ENCODE measurements around the gene RPA1. TPM values are rescaled to one million over a fixed set of nuclear protein-coding genes. Genes with fewer than 3 reads are reported as not detected.
"Not testable (repeated sequence)": the region's sequence is repeated elsewhere in the genome, so short reads cannot be mapped to it uniquely, and the experiment has no call there.

Gene RPA1
- total RNA-seq, 3 donors from 2014 or later (not counting 1 experiment from before 2014, with no cell fraction given) = 70.9 to 101 (median 98.9) TPM

- DNase-seq (no peak), ATAC-seq (no peak)
- peaks cover 47% of the 10 kb centered on the region for H3K36me3 ChIP-seq (ENCODE audit: control insufficient read depth, insufficient read depth, low read length)
- H3K27ac ChIP-seq (ENCODE audit: low read length) = no peak overlapping the region
- H3K9me3 Mint-ChIP-seq = no peaks in the 10 kb centered on the region
- WGBS (ENCODE audit: insufficient coverage) = 97% methylated on average over 9 of the region's 9 CpGs
- no peak overlapping the region for H3K4me3 Mint-ChIP-seq
- no peak overlapping the region for H3K27ac Mint-ChIP-seq
- peaks cover 12% of the 10 kb centered on the region for H3K36me3 Mint-ChIP-seq
- H3K27me3 Mint-ChIP-seq (ENCODE audit: low read depth in 2 of 2) = no peaks in the 10 kb centered on the region
- H3K4me1 Mint-ChIP-seq = peaks cover 5 to 6% of the 10 kb centered on the region in 2 donors
- no peaks in the 10 kb centered on the region for H3K9me3 ChIP-seq (ENCODE audit: control insufficient read depth, insufficient read depth, low read length)
- TF ChIP-seq CTCF (IDR thresholded peaks at IDR 0.05) = no peak
- H3K4me3 ChIP-seq (ENCODE audit: low read length) = no peak overlapping the region
- H3K4me1 ChIP-seq (ENCODE audit: control insufficient read depth, insufficient read depth, low read length) = no peaks in the 10 kb centered on the region
- no peaks in the 10 kb centered on the region for H3K27me3 ChIP-seq (ENCODE audit: control insufficient read depth, insufficient read depth, low read length)
- intact Hi-C loops (cut with micrococcal nuclease) = no loop called here
Measured at GRCh38 chr17:1843947-1844346, 14.1 kb downstream of the RPA1 start.

DNA sequence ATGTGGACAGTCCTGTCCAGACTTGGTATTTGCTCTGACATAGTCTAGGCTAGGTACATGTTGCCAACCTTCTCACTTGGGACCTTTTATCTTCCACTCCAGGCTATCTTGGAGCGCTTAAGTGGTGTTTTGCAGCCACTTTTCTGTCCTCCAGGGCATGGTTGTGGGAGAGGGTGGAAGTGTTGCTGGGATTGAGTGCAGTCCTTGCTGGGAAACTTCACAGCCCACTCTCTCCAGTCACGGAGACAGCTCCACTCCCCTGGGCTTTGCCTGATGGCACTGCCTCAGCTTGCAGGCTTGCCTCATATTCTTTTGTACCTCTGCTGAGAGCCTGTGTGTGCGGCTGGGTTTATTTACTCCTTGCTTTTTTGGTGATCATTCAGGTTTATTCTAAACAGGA, 17.4 kb downstream of the RPA1 start:
- Mint-ChIP-seq H3K4me1 (no peaks in the 10 kb centered on the region), H3K27me3 (ENCODE audit: low read depth in 2 of 2) (no peaks in the 10 kb centered on the region), H3K27ac (no peak overlapping the region), H3K4me3 (no peak overlapping the region), H3K9me3 (no peaks in the 10 kb centered on the region), H3K36me3 (peaks cover 16% of the 10 kb centered on the region)
- ATAC-seq = no peak
- Histone ChIP-seq H3K27me3 (ENCODE audit: control insufficient read depth, insufficient read depth, low read length) (no peaks in the 10 kb centered on the region), H3K4me1 (ENCODE audit: control insufficient read depth, insufficient read depth, low read length) (no peaks in the 10 kb centered on the region), H3K27ac (ENCODE audit: low read length) (no peak overlapping the region), H3K36me3 (ENCODE audit: control insufficient read depth, insufficient read depth, low read length) (peaks cover 60% of the 10 kb centered on the region), H3K4me3 (ENCODE audit: low read length) (no peak overlapping the region), H3K9me3 (ENCODE audit: control insufficient read depth, insufficient read depth, low read length) (no peaks in the 10 kb centered on the region)
- DNase-seq = no peak
- intact Hi-C loops (cut with micrococcal nuclease) = no loop called here
- 100% methylated on average over 2 of the region's 3 CpGs for WGBS (ENCODE audit: insufficient coverage)
- TF ChIP-seq CTCF (IDR thresholded peaks at IDR 0.05) = no peak

DNA sequence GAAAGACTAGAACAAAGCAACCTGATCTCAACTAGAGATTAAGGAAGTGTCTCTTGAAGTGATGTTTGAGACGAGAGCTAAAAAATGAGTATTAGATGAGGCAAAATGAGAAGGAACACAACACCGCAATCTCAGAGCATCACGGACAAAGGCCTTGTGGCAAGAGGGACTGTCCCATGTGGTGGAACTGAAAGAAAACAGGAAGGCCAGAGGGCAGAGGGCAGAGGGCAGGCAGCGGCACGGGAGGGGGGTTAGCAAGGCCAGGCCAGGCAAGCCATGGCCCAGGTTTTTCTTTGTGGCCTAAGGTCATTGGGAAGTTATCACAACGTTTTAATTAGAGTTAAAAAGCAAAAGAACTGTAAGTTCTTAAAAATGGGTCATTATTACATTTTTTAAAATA, 22.5 kb downstream of the RPA1 start:
- Histone ChIP-seq H3K9me3 (ENCODE audit: control insufficient read depth, insufficient read depth, low read length) (no peaks in the 10 kb centered on the region), H3K4me3 (ENCODE audit: low read length) (no peak overlapping the region), H3K4me1 (ENCODE audit: control insufficient read depth, insufficient read depth, low read length) (no peaks in the 10 kb centered on the region), H3K36me3 (ENCODE audit: control insufficient read depth, insufficient read depth, low read length) (peaks cover 53% of the 10 kb centered on the region), H3K27me3 (ENCODE audit: control insufficient read depth, insufficient read depth, low read length) (no peaks in the 10 kb centered on the region), H3K27ac (ENCODE audit: low read length) (no peak overlapping the region)
- H3K4me1 Mint-ChIP-seq = no peaks in the 10 kb centered on the region
- WGBS (ENCODE audit: insufficient coverage) = 88% methylated on average over 5 of the region's 6 CpGs
- no peaks in the 10 kb centered on the region for H3K9me3 Mint-ChIP-seq
- H3K4me3 Mint-ChIP-seq = no peak overlapping the region
- no peak overlapping the region for H3K27ac Mint-ChIP-seq
- no peak for TF ChIP-seq CTCF (IDR thresholded peaks at IDR 0.05)
- H3K27me3 Mint-ChIP-seq (ENCODE audit: low read depth in 2 of 2) = no peaks in the 10 kb centered on the region
- intact Hi-C loops (cut with micrococcal nuclease) = no loop called here
- DNase-seq (no peak), ATAC-seq (no peak)
- peaks cover 13% of the 10 kb centered on the region for H3K36me3 Mint-ChIP-seq

DNA sequence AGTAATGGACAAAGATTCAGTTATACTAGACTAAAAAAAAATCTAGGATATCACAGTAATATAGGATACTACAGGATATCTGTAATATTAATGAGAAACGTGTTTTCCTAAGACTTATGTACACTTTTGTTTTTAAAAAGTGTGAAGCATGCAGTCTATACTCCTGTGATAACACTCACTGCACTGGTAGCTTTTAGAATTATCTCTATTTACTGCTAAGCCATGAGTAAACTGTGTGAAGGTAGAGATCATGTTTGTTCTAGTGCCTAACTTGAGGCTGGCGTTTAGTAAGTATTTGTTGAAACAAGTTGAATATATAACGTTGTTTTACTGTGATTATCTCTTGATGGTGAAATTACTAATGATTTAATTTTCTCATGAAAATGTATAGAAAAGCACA, 23.9 kb downstream of the RPA1 start:
- Histone ChIP-seq H3K36me3 (ENCODE audit: control insufficient read depth, insufficient read depth, low read length) (peaks cover 49% of the 10 kb centered on the region), H3K27ac (ENCODE audit: low read length) (no peak overlapping the region), H3K27me3 (ENCODE audit: control insufficient read depth, insufficient read depth, low read length) (no peaks in the 10 kb centered on the region), H3K9me3 (ENCODE audit: control insufficient read depth, insufficient read depth, low read length) (no peaks in the 10 kb centered on the region), H3K4me3 (ENCODE audit: low read length) (no peak overlapping the region), H3K4me1 (ENCODE audit: control insufficient read depth, insufficient read depth, low read length) (no peaks in the 10 kb centered on the region)
- Mint-ChIP-seq H3K36me3 (peaks cover 13% of the 10 kb centered on the region), H3K4me1 (no peaks in the 10 kb centered on the region), H3K4me3 (no peak overlapping the region), H3K27me3 (ENCODE audit: low read depth in 2 of 2) (no peaks in the 10 kb centered on the region), H3K9me3 (no peaks in the 10 kb centered on the region), H3K27ac (no peak overlapping the region)
- 100% methylated on average over 2 of the region's 3 CpGs for WGBS (ENCODE audit: insufficient coverage)
- intact Hi-C loops (cut with micrococcal nuclease) = no loop called here
- TF ChIP-seq CTCF (IDR thresholded peaks at IDR 0.05) = no peak
- no peak for DNase-seq
- ATAC-seq = no peak

- DNase-seq; H3K27me3 ChIP-seq (ENCODE audit: control insufficient read depth, insufficient read depth, low read length); H3K4me3 ChIP-seq (ENCODE audit: low read length); intact Hi-C loops (cut with micrococcal nuclease); H3K27ac Mint-ChIP-seq; H3K9me3 Mint-ChIP-seq; H3K4me3 Mint-ChIP-seq; H3K27ac ChIP-seq (ENCODE audit: low read length); H3K27me3 Mint-ChIP-seq (ENCODE audit: low read depth in 2 of 2); H3K4me1 Mint-ChIP-seq; H3K4me1 ChIP-seq (ENCODE audit: control insufficient read depth, insufficient read depth, low read length); H3K9me3 ChIP-seq (ENCODE audit: control insufficient read depth, insufficient read depth, low read length); ATAC-seq: not testable (repeated sequence)
- 97% methylated on average over 4 of the region's 8 CpGs for WGBS (ENCODE audit: insufficient coverage)
- peaks cover 52% of the 10 kb centered on the region for H3K36me3 ChIP-seq (ENCODE audit: control insufficient read depth, insufficient read depth, low read length)
- peaks cover 13% of the 10 kb centered on the region for H3K36me3 Mint-ChIP-seq
Measured at GRCh38 chr17:1856462-1856861, 26.7 kb downstream of the RPA1 start.

Measured in natural killer cell (primary cell).